Large intestine (tissue), 3 donors: ENCODE measurements around the gene KRTAP4-7. TPM values are rescaled to one million over a fixed set of nuclear protein-coding genes. Genes with fewer than 3 reads are reported as not detected.
A peak's percentile ranks its signal among the peaks of the same experiment; 100 is the strongest.
"Not testable (repeated sequence)": the region's sequence is repeated elsewhere in the genome, so short reads cannot be mapped to it uniquely, and the experiment has no call there.

ENCODE experiments used
- DNase-seq, 2 donors: peaks; one replicate each; pipeline versions ENCODE4 v3.0.0 to v3.0.0-alpha.2; 2013
- H3K27ac ChIP-seq: one replicate; pipeline ENCODE4 v1.5.1; 2013; ENCODE audit warnings: low read length
- H3K27me3 ChIP-seq: 2 replicates; pipeline ENCODE4 v1.6.1; 2013; ENCODE audit warnings: low read length; ENCODE audit not compliant: control insufficient read depth, insufficient read depth
- H3K36me3 ChIP-seq: 2 replicates; pipeline ENCODE4 v1.6.1; 2013; ENCODE audit warnings: low read length; ENCODE audit not compliant: control insufficient read depth, insufficient read depth
- H3K4me1 ChIP-seq: one replicate; pipeline ENCODE4 v1.6.1; 2013; ENCODE audit warnings: low read length; ENCODE audit not compliant: control insufficient read depth, insufficient read depth
- H3K4me3 ChIP-seq: one replicate; pipeline ENCODE4 v1.5.1; 2013; ENCODE audit warnings: low read length
- H3K9me3 ChIP-seq: one replicate; pipeline ENCODE4 v1.6.1; 2013; ENCODE audit warnings: mild to moderate bottlenecking, low read depth, low read length, moderate library complexity; ENCODE audit not compliant: control insufficient read depth
- WGBS: methylation state at CpG from one replicate; pipeline ENCODE4 v1.1.5; 2013; ENCODE audit warnings: low lambda C conversion rate; ENCODE audit not compliant: insufficient coverage; 5-methylcytosine and 5-hydroxymethylcytosine counted together
- polyA plus RNA-seq: library from polyadenylated mRNA; unstranded; fragments of 120-200 nt; gene quantifications from one replicate; pipeline ENCODE4 v1.2.1, GENCODE V29; 2013

KRTAP4-7 gene
- polyA plus RNA-seq, 1 donor, result not detected

DNA sequence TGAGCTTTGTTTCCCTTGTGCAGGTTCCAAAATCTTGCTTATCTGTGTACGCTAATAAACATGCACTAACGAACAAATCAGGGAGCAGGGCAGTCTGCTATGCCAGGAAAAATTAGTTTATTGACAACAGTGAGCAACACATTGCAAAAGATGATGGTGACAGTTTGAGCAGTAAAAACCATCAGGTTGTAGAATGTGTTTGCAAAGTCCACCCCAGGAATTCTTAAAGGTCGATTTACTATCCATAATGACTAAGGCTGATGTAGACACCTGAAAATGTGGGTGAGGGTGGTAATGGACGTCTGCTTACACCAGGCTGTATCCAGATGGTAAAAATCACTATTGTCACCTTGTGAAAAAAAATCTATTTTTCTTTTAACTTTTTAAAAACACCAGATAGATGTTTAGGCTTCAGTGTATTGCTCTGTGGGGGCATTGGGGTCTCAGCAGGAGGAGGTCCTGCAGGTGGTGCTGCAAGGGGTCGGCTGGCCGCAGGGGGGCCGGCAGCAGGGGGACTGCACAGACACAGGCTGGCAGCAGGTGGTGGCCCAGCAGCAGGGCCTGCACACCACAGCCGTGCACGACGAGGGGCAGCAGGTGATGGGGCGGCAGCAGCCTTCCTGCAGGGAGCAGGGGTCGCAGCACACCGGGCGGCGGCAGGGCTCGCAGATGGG lies 18.8 kb upstream of the KRTAP4-7 start:
- H3K27me3 ChIP-seq, result peaks cover 13% of the 10 kb centered on the region
- not testable (repeated sequence) for DNase-seq, H3K27ac ChIP-seq, H3K4me1 ChIP-seq, H3K36me3 ChIP-seq, H3K9me3 ChIP-seq, H3K4me3 ChIP-seq
- no CpG with 5 or more reads among the region's 16 CpGs for WGBS

DNA sequence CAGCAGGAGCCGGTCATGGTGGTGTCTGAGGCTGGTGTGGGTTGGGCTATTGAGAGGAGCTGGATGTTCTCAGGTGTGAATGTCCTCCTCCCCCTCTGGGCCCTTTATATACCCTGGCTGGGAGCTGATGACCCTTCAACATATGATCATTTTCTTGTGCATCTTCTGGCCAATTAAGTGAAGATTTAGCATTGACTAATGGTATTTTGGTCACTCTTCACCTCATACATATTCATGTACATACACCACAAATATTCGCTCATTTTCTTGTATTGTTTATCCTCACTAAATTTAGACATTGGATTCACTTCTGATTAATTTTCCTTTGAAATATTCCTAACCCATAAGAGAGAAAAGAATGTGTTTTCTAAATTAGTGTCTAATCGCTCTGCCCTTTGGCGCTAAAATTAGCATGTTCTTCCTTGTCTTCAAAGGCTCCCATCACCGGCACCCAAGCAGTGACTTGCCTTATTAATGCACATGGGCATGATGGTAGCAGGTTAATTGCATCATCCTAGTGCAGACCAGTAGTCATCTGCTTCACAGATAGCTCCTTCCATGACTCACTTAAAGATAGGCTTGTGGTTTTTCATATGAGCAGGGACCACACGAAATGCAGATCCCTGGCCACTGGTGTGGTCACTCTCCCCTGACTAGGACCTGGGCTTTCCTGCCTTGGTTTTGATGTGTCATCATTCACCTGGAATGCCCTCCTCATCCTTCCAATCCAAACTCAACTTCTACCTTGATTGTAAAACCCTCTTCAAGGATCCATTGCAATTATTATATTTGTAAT lies 17.9 kb upstream of the KRTAP4-7 start, which contains the start of gene KRTAP2-4:
TSS of gene KRTAP2-4 (minus strand) at position 51 of the 796 bp plus-strand sequence. CDS start at position 17, 34 bp downstream.
- Histone ChIP-seq H3K9me3 (no peaks in the 10 kb centered on the region), H3K27me3 (peaks cover 11% of the 10 kb centered on the region), H3K36me3 (no peaks in the 10 kb centered on the region), H3K27ac (no peak within 1 kb of the TSS), H3K4me3 (no peak within 1 kb of the TSS), H3K4me1 (no peaks in the 10 kb centered on the region)
- DNase-seq, result no peak
- 86% methylated on average over 1 of the region's 6 CpGs for WGBS

GRCh38 chr17:41067281-41067680 lies 16.7 kb upstream of the KRTAP4-7 start:
- Histone ChIP-seq H3K4me3 (no peak overlapping the region), H3K27me3 (peaks cover 11% of the 10 kb centered on the region), H3K4me1 (no peaks in the 10 kb centered on the region), H3K9me3 (no peaks in the 10 kb centered on the region), H3K27ac (no peak overlapping the region), H3K36me3 (no peaks in the 10 kb centered on the region)
- DNase-seq, result no peak

DNA sequence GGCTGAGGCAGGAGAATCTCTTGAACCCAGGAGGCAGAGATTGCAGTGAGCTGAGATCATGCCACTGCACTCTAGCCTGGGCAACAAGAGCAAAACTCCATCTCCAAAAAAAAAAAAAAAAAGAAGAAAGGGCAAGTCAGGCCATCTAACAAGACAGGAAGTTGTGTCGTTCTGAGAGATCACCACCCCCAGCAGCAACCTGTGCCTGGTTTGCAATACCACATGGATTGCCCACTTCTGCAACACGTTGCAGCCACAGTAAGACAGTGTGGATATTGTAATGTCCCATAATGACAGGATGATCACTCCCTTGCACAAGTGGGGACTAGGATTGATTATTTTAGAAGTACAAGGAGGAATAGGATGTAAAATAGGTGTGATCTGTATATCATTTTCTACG lies 14.9 kb upstream of the KRTAP4-7 start:
- Histone ChIP-seq H3K9me3 (no peaks in the 10 kb centered on the region), H3K4me3 (no peak overlapping the region), H3K36me3 (no peaks in the 10 kb centered on the region), H3K27ac (no peak overlapping the region), H3K4me1 (no peaks in the 10 kb centered on the region), H3K27me3 (peaks cover 8% of the 10 kb centered on the region)
- no CpG with 5 or more reads among the region's 3 CpGs for WGBS
- DNase-seq, result no peak

DNA sequence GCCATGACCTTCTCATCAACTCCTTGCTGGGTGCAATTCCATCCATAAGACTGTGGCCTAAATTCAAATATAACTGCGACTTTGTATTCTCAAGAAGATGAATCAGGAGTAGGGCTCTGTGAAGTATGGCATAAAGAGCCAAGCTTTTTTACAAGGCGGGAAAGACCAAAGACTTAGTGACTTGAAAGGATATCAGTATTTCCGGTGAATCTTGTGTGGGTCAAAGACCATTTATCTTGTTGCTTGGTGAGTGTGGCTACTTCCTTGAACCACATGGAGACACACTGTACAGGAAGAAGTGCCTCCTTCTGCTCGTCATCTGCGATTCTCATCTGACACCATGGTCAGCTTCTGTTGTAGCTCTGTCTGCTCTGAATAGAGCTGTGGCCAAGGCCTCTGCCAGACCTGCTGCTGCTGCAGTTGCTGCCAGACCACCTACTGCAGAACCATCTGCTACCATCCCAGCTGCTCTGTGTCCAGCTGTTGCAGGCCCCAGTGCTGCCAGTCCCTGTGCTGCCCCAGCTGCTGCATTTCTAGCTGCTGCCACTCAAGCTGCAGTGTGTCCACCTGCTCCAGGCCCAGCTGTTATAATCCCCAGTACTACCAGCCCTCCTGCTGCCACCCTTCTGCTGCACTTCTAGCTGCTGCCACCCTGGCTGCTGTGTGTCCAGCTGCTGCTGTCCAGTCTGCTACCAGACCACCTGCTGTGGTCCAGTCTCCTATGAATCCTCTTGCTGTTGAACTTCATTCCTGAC lies 12.2 kb upstream of the KRTAP4-7 start:
- Histone ChIP-seq H3K27me3 (peaks cover 4% of the 10 kb centered on the region), H3K27ac (no peak overlapping the region), H3K36me3 (no peaks in the 10 kb centered on the region), H3K9me3 (no peaks in the 10 kb centered on the region), H3K4me1 (no peaks in the 10 kb centered on the region), H3K4me3 (no peak overlapping the region)
- peak in 1 of 2 donors; percentile 2 for DNase-seq
- WGBS, result no CpG with 5 or more reads among the region's 5 CpGs

- no peaks in the 10 kb centered on the region for H3K9me3 ChIP-seq
- no peak overlapping the region for H3K27ac ChIP-seq
- H3K27me3 ChIP-seq, result peaks cover 4% of the 10 kb centered on the region
- H3K36me3 ChIP-seq, result no peaks in the 10 kb centered on the region
- no peak overlapping the region for H3K4me3 ChIP-seq
- WGBS, result no CpG with 5 or more reads among the region's 2 CpGs
- DNase-seq, result no peak
- no peaks in the 10 kb centered on the region for H3K4me1 ChIP-seq
Observed at GRCh38 chr17:41073676-41074075, 10.3 kb upstream of the KRTAP4-7 start.

- no peak for DNase-seq
- Histone ChIP-seq H3K4me1 (no peaks in the 10 kb centered on the region), H3K36me3 (no peaks in the 10 kb centered on the region), H3K27me3 (peaks cover 4% of the 10 kb centered on the region), H3K27ac (no peak overlapping the region), H3K9me3 (no peaks in the 10 kb centered on the region), H3K4me3 (no peak overlapping the region)
Observed at GRCh38 chr17:41076788-41077187, 7.2 kb upstream of the KRTAP4-7 start.

- Histone ChIP-seq H3K27ac (no peak overlapping the region), H3K4me1 (no peaks in the 10 kb centered on the region), H3K27me3 (no peaks in the 10 kb centered on the region), H3K9me3 (no peaks in the 10 kb centered on the region), H3K4me3 (no peak overlapping the region), H3K36me3 (no peaks in the 10 kb centered on the region)
- no peak for DNase-seq
- 60% methylated on average over 3 of the region's 4 CpGs for WGBS
Observed at GRCh38 chr17:41082626-41083025, 1.3 kb upstream of the KRTAP4-7 start.

DNA sequence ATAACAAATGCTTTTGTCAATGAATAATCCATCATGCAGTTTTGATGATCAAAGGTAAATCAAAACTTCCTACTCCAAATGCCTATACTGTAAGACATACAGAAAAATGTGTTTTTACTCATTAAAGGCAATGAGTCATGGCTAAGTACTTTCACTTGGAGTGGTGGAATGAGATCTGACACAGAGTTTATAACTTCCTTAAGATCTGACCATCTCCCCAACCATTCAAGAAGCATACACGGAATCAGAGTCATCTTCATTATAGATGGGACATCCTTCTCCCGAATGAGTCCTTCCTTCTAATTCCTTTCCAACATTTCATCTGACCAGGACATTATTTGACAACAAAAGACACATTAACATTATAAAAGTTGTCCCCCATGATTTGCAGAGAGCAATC lies 523 bp upstream of the KRTAP4-7 start:
- not testable (repeated sequence) for H3K36me3 ChIP-seq, H3K4me1 ChIP-seq, H3K9me3 ChIP-seq, H3K27ac ChIP-seq, H3K27me3 ChIP-seq, DNase-seq, H3K4me3 ChIP-seq
- WGBS, result no CpG with 5 or more reads among the region's 2 CpGs

GRCh38 chr17:41088760-41089352 lies 4.9 kb downstream of the KRTAP4-7 start:
- H3K4me3 ChIP-seq, H3K4me1 ChIP-seq, H3K9me3 ChIP-seq, H3K27me3 ChIP-seq, DNase-seq, H3K36me3 ChIP-seq, H3K27ac ChIP-seq: not testable (repeated sequence)
- WGBS, result 60% methylated on average over 1 of the region's 4 CpGs
